Hematopoietic multipotent progenitor cell treated with erythropoietin and hydrocortisone succinate and interleukin-3 and kit ligand, for 17 days (in vitro differentiated cells): ENCODE results near the gene PAGE2B.

ENCODE experiments used
- DNase-seq: peaks from one replicate; pipeline ENCODE4 v3.0.0-alpha.2; 2015; ENCODE audit warnings: low spot score

Gene PAGE2B

DNA sequence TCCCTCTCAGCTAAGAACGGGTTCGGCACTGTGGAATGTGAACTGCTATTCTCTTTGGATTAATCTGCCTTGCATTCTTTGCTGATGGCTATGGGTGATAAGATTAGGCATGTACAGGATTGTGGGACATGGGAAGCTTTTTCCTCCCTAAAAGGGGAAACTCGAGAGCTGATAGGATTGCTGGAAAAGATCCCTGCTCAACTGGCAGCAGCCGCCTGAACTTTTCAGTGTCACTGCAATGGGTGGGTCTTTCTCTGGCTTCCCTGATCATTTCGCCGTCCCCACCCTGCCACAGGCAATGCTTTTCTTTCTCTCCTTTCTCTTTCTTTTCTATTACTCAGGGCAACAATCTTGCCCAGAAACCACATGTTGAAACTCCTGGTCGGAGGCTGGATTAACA, 34.5 kb downstream of the PAGE2B start:
- no peak for DNase-seq

DNA sequence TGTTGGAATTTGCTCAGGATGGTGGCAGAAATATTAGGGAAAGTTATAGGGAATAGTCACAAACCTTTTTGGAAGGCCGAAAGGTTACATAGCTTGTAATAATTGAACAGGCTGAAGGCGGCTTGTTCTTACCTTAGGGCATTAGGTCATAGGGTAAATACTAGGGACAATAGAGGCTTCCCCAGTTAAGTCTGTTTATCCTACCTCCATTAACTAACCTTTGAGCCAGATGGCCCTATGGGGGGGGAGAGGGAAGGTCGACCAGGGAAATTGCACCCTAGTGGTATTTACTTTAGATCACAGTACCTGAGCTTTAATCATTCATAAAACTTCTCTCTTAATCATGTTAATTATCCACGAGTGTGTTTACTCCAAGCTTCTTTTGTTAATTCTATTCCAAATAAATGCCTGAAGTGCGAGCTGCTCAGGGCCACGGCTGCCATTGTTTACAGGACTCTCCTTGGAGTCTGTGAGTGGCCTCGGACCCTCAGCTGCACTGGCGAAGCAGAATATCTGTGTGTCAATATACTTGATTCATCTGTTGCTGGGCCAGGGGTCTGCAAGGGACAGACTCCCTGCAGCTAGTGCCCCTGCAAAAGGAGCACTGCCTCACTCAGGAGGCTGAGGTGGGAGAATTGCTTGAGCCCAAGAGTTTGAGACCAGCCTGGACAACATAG, 36.9 kb downstream of the PAGE2B start:
- no peak for DNase-seq

DNA sequence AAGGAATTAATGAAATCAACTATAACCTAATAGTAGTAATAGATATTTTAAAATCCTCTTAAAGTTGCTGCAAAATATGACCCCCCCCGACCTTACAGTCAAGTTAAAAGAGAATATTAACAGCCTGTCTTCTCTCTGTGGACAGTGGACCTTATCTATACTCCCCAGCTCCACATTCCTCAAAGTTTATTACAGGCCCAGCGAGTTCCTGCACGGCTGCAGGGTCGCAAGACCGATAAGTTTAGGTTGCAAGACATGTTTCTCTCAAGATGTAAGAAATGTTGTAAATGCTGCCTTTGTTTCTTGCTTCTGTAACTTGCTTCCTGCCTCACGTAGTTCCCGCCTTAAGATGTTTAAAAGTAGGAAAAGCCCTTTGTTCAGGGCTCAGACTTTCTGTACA, 41.8 kb downstream of the PAGE2B start:
- DNase-seq = peak; percentile 51

DNA sequence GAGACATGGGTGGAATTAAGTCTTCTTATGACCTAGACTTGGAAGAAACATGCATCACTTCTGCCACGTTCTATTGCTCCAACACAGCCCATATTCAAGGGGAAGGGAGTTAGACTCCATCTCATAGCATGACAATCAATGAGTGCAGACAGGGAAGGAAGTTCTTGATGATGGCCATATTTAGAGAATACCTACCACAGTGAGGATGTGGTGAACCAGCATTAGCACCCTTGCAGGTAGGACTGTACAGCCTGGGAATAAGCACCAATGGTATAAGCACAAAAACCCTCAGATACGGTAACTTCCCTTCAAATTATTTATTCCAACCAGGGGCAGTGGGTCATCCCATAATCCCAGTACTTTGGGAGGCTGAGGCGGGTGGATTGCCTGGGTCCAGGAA, 43.7 kb downstream of the PAGE2B start:
- DNase-seq = no peak

DNA sequence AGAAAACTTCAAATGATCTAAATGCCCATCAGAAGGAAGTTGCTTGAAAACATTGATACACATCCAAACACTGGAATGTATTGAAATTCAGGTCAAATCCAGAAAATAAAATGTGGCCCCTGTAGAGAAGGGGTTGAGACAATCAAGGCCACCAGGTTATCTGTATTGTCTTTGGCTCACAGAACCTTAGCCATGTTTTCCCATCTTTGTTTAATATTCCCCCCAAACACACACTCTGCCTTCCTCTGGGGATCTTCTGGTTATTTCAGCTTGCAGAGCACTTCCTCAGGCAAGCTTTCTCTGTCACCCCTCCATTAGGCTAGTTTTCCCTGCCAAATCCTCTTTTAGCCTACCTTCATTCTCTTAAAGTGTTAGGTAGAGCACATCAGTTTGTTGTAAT, 44.4 kb downstream of the PAGE2B start:
- no peak for DNase-seq

DNA sequence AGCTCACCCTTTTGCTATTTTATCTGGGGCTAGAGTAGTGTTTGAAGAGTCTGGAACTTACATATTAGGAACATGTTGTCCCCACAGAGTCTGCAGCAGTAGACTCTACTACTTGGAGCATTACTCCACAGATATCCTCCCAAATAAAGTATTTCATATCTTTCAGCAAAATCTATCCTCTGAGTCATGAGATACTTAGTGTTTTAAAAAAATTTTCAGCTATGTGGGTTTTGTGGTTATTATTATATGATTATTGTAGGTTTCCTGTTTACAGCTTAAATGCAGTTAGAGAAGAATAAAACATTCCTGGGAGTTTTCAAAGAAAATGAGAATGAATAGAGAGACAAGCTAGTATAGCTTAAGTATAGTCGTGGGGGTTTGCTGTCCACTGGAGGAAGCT, 44.9 kb downstream of the PAGE2B start:
- peak; percentile 15 for DNase-seq

DNA sequence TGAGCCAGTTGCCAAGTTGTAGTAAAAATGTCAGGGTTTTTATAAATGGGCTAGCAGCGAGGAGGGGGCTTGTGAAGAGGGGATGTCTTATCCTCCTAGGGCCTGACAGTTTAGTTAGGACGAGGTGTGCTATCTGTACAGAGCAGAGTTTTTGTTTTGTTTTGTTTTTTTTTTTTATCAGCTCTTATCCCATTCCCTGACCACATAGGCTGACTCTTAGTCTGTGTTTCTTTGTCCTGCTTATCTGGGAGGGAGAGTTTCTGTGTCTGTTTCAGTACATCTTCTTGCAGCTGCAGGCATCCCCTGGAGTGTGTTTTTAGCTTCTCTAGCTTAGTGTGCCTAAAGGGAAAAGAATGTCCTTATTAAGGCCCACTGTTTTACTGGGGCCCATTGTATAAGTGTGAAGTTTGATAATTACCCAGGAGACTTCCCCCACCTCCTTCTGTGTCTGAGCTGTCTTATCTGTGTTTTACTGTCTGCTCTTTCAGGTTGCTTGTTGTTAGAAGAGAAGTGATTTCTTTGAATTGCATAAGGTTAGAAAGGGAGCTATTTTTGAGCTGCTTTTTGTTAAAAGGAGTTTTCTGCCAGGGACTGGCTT, 46.0 kb downstream of the PAGE2B start:
- DNase-seq = peak; percentile 6

DNA sequence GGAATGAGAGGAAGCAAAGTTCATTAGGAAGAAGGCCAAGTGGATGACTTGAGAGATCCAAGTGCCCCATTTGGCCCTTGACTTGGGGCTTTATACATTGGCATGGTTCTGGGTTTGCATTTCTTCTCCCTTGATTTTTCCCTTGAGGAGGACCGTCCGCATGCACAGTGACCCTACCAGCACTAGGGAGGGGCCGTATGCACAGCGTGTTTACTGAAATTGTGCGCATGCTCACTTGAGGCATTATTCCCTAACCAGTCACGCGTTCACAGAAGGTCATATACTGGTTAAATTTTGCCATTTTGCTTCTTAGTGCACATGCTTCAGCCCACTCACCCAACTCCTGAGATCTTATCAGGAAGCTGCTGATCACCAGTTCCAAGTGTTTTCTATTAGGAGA, 49.1 kb downstream of the PAGE2B start:
- no peak for DNase-seq

DNA sequence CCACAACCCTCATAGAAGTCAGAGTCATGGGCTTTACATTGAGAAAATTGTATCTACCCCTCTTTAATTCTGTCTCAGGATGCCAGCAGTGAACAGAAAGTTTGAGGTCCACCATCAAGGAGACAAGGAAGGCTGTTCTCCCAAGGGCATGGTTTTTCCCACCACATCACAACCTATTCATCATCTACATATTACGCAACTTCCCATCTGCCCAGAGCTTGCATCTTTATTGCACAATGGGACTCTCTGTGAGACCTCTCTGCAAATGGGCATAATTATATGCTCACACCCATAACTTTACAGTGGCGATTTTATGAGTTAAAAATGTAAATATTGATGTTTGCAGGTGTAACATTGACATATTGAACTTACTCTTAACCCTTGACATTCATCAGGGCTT, 52.9 kb downstream of the PAGE2B start:
- no peak for DNase-seq
